Ovary (tissue), 9 donors: ENCODE results near the gene CCDC136. TPM values are rescaled to one million over a fixed set of nuclear protein-coding genes. Genes with fewer than 3 reads are reported as not detected.

Experiments
- DNase-seq, 5 donors: peaks; one replicate each; pipeline ENCODE4 v3.0.0-alpha.2; 2019 to 2020
- H3K27ac ChIP-seq, 2 donors: fragments of 200-600 bp; one replicate each; pipeline versions ENCODE4 v1.5.1 to v1.8.0; 2019 to 2022
- H3K27me3 ChIP-seq: fragments of 200-600 bp; one replicate; pipeline ENCODE4 v1.8.0; 2022
- H3K36me3 ChIP-seq: fragments of 200-600 bp; sonication (generic); one replicate; pipeline ENCODE4 v1.5.1; 2019
- H3K4me1 ChIP-seq: one replicate; pipeline ENCODE4 v1.8.1; 2013; ENCODE audit warnings: mild to moderate bottlenecking, moderate library complexity; ENCODE audit not compliant: insufficient read depth
- H3K4me3 ChIP-seq: fragments of 200-600 bp; sonication (generic); one replicate; pipeline ENCODE4 v1.5.1; 2017
- H3K9me3 ChIP-seq, 2 donors: fragments of 200-600 bp in 1 of 2; sonication (generic) in 1 of 2; one replicate each; pipeline versions ENCODE4 v1.5.1 to v1.8.1; 2013 to 2019; ENCODE audit warnings: mild to moderate bottlenecking in 1 of 2, moderate library complexity in 1 of 2
- EP300 ChIP-seq: sonication (generic); formaldehyde crosslinking; IDR thresholded peaks from one replicate; pipeline ENCODE4 v1.6.1; 2017; ENCODE audit warnings: antibody characterized with exemption
- POLR2A ChIP-seq: fragments of 450-650 bp; IDR thresholded peaks from one replicate; pipeline ENCODE4 v1.6.1; 2017; ENCODE audit warnings: antibody characterized with exemption, mild to moderate bottlenecking, moderate library complexity
- WGBS, 3 donors: extraction: QIAGEN DNeasy Blood & Tissue Kit in 1 of 3; methylation state at CpG; one replicate each; pipeline versions ENCODE4 v1.1.5 to v1.1.7; 2013 to 2017; 5-methylcytosine and 5-hydroxymethylcytosine counted together
- intact Hi-C, 4 donors: fragments of 100-400 bp; cut with DNase I; formaldehyde crosslinking; loops; one replicate each; pipeline versions ENCODE4 v1.11.0 to v1.15.1; 2022 to 2023
- polyA plus RNA-seq, 2 donors: library from polyadenylated mRNA; stranded (reverse); fragments of 200-250 nt in 1 of 2; fragments of 350-450 nt in 1 of 2; fragmentation: Illumina TruSeq in 1 of 2; extraction: RNeasy Lipid Tissue Mini Kit (QIAGEN cat#74804) in 1 of 2; gene quantifications; one replicate each; pipeline ENCODE4 v1.2.3, GENCODE V29; 2013 to 2014
- total RNA-seq, 7 donors: library from RNA; depleted of rRNA in 2 of 7; stranded (reverse); fragments of >200 nt in 2 of 7; fragmentation: NEBNext Ultra II Directional in 3 of 7; extraction: Animal tissue kit (Norgen Biotek cat#: 25700) in 3 of 7; gene quantifications; one replicate each; pipeline versions ENCODE4 v1.1.0 to v1.2.4, GENCODE V29; 2016 to 2023
- TF ChIP-seq, protein P1 (sequence below), 3 donors: fragments of 450-650 bp in 2 of 3; fragments of 200-600 bp in 1 of 3; IDR thresholded peaks; one replicate each; pipeline versions ENCODE4 v1.5.1 to v1.8.0; 2016 to 2022; ENCODE audit warnings: antibody characterized with exemption in 3 of 3, mild to moderate bottlenecking in 1 of 3
- donor health status: DM: no; HTN: no; CAD: no; lungs with moderate emphysema.
- donor health status: DM: no; HTN: no; CAD: no.
- donor health status: Bipolar disorder and iron deficiency.
- donor health status: DM: yes; HTN: yes; CAD: no.
- donor health status: DM: no; HTN: no; CAD: no.
- donor health status: DM: yes; HTN: yes; CAD: no.

Gene CCDC136
- total and polyA plus RNA-seq, 9 donors = 2.4 to 14.0 (median 5.8) TPM

DNA sequence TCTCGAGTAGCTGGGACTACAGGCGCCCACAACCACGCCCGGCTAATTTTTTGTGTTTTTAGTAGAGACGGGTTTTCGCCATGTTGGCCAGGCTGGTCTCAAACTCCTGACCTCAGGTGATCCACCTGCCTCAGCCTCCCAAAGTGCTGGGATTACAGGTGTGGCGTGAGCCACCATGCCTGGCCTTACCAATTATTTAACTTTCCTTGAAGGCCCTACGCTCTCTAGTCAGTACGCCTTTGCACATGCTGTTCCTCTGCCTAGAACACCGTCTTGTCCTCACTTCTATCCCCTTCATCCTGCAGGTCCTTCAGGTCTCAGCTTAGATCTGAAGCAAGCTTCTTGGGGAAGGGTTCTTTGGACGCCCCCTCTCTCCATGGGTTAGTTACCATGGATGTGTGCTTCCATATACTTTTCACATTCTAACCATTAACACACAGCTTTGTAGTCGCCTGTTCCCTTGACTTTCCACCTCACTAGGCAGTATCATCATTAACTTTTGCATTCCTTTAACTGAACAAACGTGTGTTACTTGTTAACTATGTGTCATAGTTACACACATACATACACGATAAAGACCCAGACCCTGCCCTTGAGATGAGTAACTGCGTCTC lies 70.3 kb downstream of the CCDC136 start:
- 66 to 69% (median 69%) methylated on average over 15 of the region's 15 CpGs for WGBS, 3 donors
- H3K4me3 ChIP-seq = peak overlapping the region; percentile 88
- H3K36me3 ChIP-seq = no peaks in the 10 kb centered on the region
- H3K4me1 ChIP-seq = peaks cover 10% of the 10 kb centered on the region
- no peak for DNase-seq
- no peaks in the 10 kb centered on the region for H3K27me3 ChIP-seq
- intact Hi-C loops = loop anchor here in 1 of 4 donors (5.0 kb wide), 1 partner anchor 125 kb away; the partner anchor contains the start of gene CALU
- H3K27ac ChIP-seq = no peak overlapping the region
- TF ChIP-seq POLR2A (no peak), EP300 (no peak)
- TF ChIP-seq, protein P1, sequence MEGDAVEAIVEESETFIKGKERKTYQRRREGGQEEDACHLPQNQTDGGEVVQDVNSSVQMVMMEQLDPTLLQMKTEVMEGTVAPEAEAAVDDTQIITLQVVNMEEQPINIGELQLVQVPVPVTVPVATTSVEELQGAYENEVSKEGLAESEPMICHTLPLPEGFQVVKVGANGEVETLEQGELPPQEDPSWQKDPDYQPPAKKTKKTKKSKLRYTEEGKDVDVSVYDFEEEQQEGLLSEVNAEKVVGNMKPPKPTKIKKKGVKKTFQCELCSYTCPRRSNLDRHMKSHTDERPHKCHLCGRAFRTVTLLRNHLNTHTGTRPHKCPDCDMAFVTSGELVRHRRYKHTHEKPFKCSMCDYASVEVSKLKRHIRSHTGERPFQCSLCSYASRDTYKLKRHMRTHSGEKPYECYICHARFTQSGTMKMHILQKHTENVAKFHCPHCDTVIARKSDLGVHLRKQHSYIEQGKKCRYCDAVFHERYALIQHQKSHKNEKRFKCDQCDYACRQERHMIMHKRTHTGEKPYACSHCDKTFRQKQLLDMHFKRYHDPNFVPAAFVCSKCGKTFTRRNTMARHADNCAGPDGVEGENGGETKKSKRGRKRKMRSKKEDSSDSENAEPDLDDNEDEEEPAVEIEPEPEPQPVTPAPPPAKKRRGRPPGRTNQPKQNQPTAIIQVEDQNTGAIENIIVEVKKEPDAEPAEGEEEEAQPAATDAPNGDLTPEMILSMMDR (IDR thresholded peaks at IDR 0.05) = no peak
- H3K9me3 ChIP-seq = no peaks in the 10 kb centered on the region

DNA sequence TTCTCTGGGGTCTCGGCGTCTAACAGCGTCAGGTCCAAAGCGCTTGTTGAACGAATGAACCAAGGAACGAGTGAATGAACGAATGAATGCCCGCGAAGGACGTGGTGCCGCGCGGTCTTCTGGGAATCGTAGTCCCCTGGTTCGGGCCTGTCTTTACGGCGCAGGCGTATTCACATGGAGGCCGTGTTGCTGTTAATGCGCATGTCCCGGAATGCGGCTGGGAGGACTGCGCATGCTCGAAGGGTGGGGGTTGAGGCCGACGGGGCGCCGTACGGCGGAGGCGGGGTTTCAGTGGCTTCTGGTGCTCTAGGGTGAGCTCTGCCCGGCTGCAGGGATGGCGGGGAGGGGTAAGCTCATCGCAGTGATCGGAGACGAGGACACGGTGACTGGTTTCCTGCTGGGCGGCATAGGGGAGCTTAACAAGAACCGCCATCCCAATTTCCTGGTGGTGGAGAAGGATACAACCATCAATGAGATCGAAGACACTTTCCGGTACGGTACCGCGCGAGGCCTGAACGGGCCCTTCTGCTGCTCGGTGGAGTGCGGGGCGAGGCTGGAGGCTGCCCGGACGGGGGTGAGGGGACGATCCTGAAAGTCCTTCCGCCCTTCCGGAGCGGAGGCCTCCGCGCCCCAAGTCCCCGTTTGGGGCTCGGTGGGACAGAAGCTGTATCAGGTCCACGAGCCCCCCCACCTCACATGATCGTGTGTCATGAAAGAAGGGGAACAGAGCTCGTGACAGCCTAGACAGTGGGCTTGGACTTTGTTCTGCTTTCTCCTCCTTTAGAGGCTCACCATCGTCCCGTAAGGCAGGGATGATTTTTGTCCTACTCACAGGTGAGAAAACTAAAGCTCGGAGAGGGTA lies 71.0 kb downstream of the CCDC136 start, which contains the start of gene ATP6V1F:
Gene ATP6V1F, plus strand, starts transcription at position 286 of the 862 bp plus-strand sequence. Its CDS starts 49 bp downstream, at position 335.
- 0 to 1% (median 1%) methylated on average over 58 to 65 of the region's 65 CpGs for WGBS, 3 donors
- H3K9me3 ChIP-seq = no peaks in the 10 kb centered on the region
- H3K4me1 ChIP-seq = peaks cover 10% of the 10 kb centered on the region
- H3K36me3 ChIP-seq = no peaks in the 10 kb centered on the region
- H3K4me3 ChIP-seq = peak within 1 kb of the TSS; percentile 88
- TF ChIP-seq POLR2A (peak; percentile 65), EP300 (no peak)
- TF ChIP-seq, protein P1 (IDR thresholded peaks at IDR 0.05) = peak in 1 of 3 donors; percentile 15
- peak; percentile 97 to 100 (median 99) for DNase-seq
- H3K27ac ChIP-seq = peak within 1 kb of the TSS; percentile 28 to 36
- intact Hi-C loops = loop anchor here in 1 of 4 donors (5.0 kb wide), 1 partner anchor 126 kb away; the partner anchor contains the start of gene CALU
- H3K27me3 ChIP-seq = no peaks in the 10 kb centered on the region

DNA sequence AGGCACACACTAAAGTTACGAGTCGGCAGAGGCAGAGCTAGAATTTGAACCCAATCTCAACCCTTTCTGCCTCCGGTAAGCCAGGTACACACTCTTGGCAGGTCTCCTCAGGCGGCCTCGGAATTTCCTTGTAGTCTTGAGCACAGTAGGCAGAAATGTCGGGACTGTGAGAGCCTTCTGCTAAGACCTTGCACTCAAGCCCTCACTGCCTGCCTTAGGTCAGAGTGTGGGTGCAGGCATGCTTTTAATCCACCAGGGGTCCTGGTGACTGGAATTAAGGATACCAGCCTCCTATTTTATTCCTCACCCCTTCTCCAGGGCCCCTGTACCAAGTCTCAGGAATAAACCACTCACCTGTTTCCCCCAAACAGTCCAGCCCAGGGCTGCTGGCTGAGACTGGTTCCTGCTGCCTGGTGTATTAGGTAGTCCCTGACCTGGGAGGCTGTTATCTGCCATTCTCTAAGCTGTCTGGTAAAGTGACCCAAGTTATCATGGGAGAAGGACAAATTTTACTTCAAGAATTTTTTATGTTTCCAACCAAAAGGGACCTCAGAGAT lies 71.7 kb downstream of the CCDC136 start:
- Histone ChIP-seq H3K27me3 (no peaks in the 10 kb centered on the region), H3K36me3 (no peaks in the 10 kb centered on the region), H3K27ac (peak overlapping the region; percentile 28 to 36), H3K4me1 (peaks cover 10% of the 10 kb centered on the region), H3K9me3 (no peaks in the 10 kb centered on the region), H3K4me3 (peak overlapping the region; percentile 88)
- TF ChIP-seq EP300 = no peak
- TF ChIP-seq, protein P1 (IDR thresholded peaks at IDR 0.05) = no peak
- no peak for TF ChIP-seq POLR2A
- intact Hi-C loops = loop anchor here in 1 of 4 donors (5.0 kb wide), 1 partner anchor 126 kb away; the partner anchor contains the start of gene CALU
- DNase-seq = no peak
- 0 to 1% (median 1%) methylated on average over 6 of the region's 6 CpGs for WGBS, 3 donors

DNA sequence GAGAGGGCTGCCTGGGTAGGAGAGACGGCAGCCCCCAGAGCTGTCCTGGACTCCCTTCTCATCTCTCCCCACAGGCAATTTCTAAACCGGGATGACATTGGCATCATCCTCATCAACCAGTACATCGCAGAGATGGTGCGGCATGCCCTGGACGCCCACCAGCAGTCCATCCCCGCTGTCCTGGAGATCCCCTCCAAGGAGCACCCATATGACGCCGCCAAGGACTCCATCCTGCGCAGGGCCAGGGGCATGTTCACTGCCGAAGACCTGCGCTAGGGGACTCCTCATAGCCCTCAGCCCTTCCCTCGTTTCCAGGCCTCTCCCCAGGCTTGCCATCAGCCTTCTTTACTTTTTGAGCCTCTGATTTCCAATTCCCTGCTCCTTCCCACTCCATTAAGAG lies 73.5 kb downstream of the CCDC136 start:
- intact Hi-C loops = no loop called here
- Histone ChIP-seq H3K4me1 (peaks cover 10% of the 10 kb centered on the region), H3K27me3 (no peaks in the 10 kb centered on the region), H3K4me3 (no peak overlapping the region), H3K27ac (no peak overlapping the region), H3K9me3 (no peaks in the 10 kb centered on the region), H3K36me3 (no peaks in the 10 kb centered on the region)
- TF ChIP-seq, protein P1 (IDR thresholded peaks at IDR 0.05) = no peak
- TF ChIP-seq POLR2A = no peak
- TF ChIP-seq EP300 = no peak
- WGBS, 3 donors = 93 to 95% (median 94%) methylated on average over 12 of the region's 12 CpGs
- no peak for DNase-seq
